Measurements from ENCODE around the gene MRPS2. TPM values are rescaled to one million over a fixed set of nuclear protein-coding genes. Genes with fewer than 3 reads are reported as not detected.

The MRPS2 gene
- total RNA-seq, 2 experiments from 2014 or later, result 20.8 to 23.2 TPM

DNA sequence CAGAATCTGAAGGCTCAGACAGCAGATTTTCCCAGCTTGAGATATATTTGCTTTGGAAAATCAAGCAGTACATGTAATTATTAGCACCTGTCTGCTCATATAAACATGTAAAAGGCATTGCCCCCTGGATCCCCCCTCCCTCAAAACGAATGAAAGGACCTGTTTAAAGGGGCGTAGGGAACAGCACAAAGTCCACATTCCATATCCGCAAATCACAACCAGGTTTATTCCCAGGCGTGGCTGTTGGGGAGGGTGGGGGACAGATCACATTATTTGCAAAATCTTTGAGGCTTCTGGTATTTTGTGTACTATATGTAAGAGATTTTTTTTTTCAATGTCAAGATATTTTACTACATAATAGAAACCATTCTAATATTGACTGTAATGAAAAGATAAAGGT lies 8.7 kb upstream of the MRPS2 start:
- Mint-ChIP-seq H3K36me3 (ENCODE audit: low read depth) (no peaks in the 10 kb centered on the region), H3K4me3 (no peak overlapping the region)
- TF ChIP-seq CTCF (IDR thresholded peaks at IDR 0.05), result no peak

DNA sequence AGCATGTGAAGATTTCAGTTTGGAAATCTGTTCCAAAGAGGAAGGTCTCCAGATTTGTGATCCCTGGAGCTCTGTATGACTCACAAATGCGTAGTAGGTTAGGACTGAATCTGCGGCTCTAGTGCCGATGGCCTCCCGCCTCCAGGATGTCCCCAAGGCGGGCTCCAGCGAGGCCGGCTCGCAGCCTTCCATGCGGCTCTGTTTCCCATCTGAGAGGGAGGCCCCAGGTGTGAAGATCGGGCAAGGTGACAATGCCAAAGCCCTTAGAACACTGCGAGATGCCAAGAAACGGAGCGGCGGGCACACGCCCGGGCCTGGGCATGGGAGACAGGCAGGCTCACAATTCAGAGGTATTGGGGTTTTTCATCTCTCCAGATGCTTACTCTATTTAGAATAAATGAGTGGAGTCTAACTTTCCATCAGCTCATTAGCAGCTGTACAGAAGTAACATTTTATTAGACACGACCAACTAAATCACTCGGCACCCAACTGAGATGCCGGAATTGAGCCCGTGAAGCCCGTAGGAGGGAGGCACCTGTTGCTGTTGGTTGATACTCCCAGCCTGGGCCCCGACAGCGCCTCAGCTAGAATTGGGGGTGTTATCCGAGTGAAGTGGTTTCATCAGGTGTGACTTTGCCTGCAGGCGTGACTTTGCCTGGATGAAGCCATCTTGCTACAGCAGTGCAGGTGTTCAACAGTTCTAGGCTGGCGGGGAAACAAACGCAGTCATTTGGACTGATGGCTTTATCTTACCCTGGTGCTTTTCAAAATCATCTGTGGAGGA lies 7.4 kb upstream of the MRPS2 start:
- CTCF ChIA-PET, result no interaction called here
- Histone ChIP-seq H3K4me3 (ENCODE audit: low read length) (no peak overlapping the region), H3K4me1 (ENCODE audit: insufficient read depth, low read length) (no peaks in the 10 kb centered on the region), H3K36me3 (ENCODE audit: insufficient read depth, low read length) (no peaks in the 10 kb centered on the region), H3K9me3 (ENCODE audit: control insufficient read depth in 1 of 2, insufficient read depth in 1 of 2, low read length in 2 of 2) (no peaks in the 10 kb centered on the region), H3K27me3 (ENCODE audit: control insufficient read depth in 1 of 2, insufficient read depth in 2 of 2, low read length in 2 of 2) (no peaks in the 10 kb centered on the region), H3K27ac (ENCODE audit: low read depth in 1 of 2, low read length in 2 of 2) (no peak overlapping the region)
- no peak for TF ChIP-seq CTCF (IDR thresholded peaks at IDR 0.05)
- Mint-ChIP-seq H3K36me3 (ENCODE audit: low read depth) (no peaks in the 10 kb centered on the region), H3K4me3 (no peak overlapping the region), H3K4me1 (ENCODE audit: low read depth) (no peaks in the 10 kb centered on the region), H3K27me3 (peaks cover 6% of the 10 kb centered on the region), H3K27ac (no peak overlapping the region), H3K9me3 (no peaks in the 10 kb centered on the region)
- POLR2A ChIA-PET, result no interaction called here
- ATAC-seq (ENCODE audit: poor library complexity) (no peak), DNase-seq (no peak)
- intact Hi-C loops (cut with DNase I, micrococcal nuclease), result loop anchor here in 1 of 2 experiments (10.0 kb wide), 1 partner anchor 1358 kb away; the partner anchor contains the start of gene WDR5

More for the DNA sequence above, 8.7 kb upstream of the MRPS2 start:
- H3K4me1 Mint-ChIP-seq (ENCODE audit: low read depth), result no peaks in the 10 kb centered on the region
- no peaks in the 10 kb centered on the region for H3K4me1 ChIP-seq (ENCODE audit: insufficient read depth, low read length)
- POLR2A ChIA-PET, result no interaction called here
- H3K27me3 Mint-ChIP-seq, result peaks cover 6% of the 10 kb centered on the region
- H3K27me3 ChIP-seq (ENCODE audit: control insufficient read depth in 1 of 2, insufficient read depth in 2 of 2, low read length in 2 of 2), result no peaks in the 10 kb centered on the region
- DNase-seq, result no peak
- no peak overlapping the region for H3K27ac ChIP-seq (ENCODE audit: low read depth in 1 of 2, low read length in 2 of 2)
- no peak for ATAC-seq (ENCODE audit: poor library complexity)
- CTCF ChIA-PET, result no interaction called here
- intact Hi-C loops (cut with DNase I, micrococcal nuclease), result loop anchor here in 1 of 2 experiments (10.0 kb wide), 1 partner anchor 1357 kb away; the partner anchor contains the start of gene WDR5
- H3K27ac Mint-ChIP-seq, result no peak overlapping the region
- H3K9me3 ChIP-seq (ENCODE audit: control insufficient read depth in 1 of 2, insufficient read depth in 1 of 2, low read length in 2 of 2), result no peaks in the 10 kb centered on the region
- H3K36me3 ChIP-seq (ENCODE audit: insufficient read depth, low read length), result no peaks in the 10 kb centered on the region
- H3K4me3 ChIP-seq (ENCODE audit: low read length), result no peak overlapping the region
- no peaks in the 10 kb centered on the region for H3K9me3 Mint-ChIP-seq

DNA sequence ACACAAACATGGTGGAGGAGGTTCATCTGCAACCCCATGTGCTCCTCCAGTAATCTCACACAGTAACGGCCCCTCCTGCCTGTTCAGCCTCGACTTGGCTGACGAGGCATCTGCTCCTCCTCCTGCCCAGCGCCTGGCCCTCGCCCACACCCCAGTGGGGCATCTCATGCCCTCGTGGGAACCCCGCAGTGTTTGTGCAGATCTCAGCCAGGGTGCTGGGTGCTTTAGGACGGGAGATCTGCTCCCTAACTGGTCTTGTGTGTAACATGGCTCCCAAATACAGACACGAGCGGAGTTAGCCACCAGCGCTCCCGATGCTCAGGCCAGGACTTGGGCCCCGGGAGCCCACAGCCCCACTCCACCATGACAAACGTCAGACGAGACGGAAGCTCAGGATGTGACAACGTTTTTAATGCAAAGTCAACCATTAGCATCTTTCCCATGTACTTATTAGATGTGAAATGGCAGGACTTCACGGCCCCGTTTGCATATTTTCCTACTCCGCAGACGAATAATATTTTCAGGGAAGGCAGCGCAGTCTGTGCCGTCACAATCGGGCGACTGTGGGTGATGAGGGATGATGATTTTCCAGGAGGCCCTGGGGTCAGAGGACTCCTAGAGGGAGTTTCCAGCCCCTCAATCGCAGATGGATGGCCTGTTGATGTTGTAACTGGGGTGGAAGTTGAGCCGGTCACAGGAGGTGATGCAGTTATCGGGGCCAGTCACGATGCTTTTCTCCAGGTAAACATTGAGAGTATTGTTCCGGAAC lies 5.5 kb upstream of the MRPS2 start:
- Mint-ChIP-seq H3K9me3 (no peaks in the 10 kb centered on the region), H3K4me1 (ENCODE audit: low read depth) (peaks cover 7% of the 10 kb centered on the region), H3K27ac (no peak overlapping the region), H3K4me3 (no peak overlapping the region), H3K27me3 (peaks cover 6% of the 10 kb centered on the region), H3K36me3 (ENCODE audit: low read depth) (no peaks in the 10 kb centered on the region)
- Histone ChIP-seq H3K9me3 (ENCODE audit: control insufficient read depth in 1 of 2, insufficient read depth in 1 of 2, low read length in 2 of 2) (no peaks in the 10 kb centered on the region), H3K27ac (ENCODE audit: low read depth in 1 of 2, low read length in 2 of 2) (no peak overlapping the region), H3K4me3 (ENCODE audit: low read length) (no peak overlapping the region), H3K4me1 (ENCODE audit: insufficient read depth, low read length) (peaks cover 10% of the 10 kb centered on the region), H3K36me3 (ENCODE audit: insufficient read depth, low read length) (no peaks in the 10 kb centered on the region), H3K27me3 (ENCODE audit: control insufficient read depth in 1 of 2, insufficient read depth in 2 of 2, low read length in 2 of 2) (no peaks in the 10 kb centered on the region)
- no peak for DNase-seq
- ATAC-seq (ENCODE audit: poor library complexity), result no peak
- CTCF ChIA-PET, result interaction anchor here (1.0 kb wide), 1 partner anchor 9 kb away, joined by 4 read pairs; no protein-coding TSS in a partner anchor
- no peak for TF ChIP-seq CTCF (IDR thresholded peaks at IDR 0.05)
- POLR2A ChIA-PET, result no interaction called here
- intact Hi-C loops (cut with DNase I, micrococcal nuclease), result loop anchor here in 1 of 2 experiments (5.0 to 10.0 kb wide), 2 partner anchors 1038 to 1360 kb away; partner anchors contain the start of gene WDR5

All from CD4-positive, alpha-beta T cell (primary cell).